Hepatocyte (in vitro differentiated cells): Measurements from ENCODE around the gene RIMBP3C.
"Not testable (repeated sequence)": the region's sequence is repeated elsewhere in the genome, so short reads cannot be mapped to it uniquely, and the experiment has no call there.

Experiments used
- EZH2 ChIP-seq: fragments of 200-600 bp; sonication (generic); IDR thresholded peaks from 2 replicates; pipeline ENCODE4 v1.6.1; 2016; ENCODE audit warnings: antibody characterized with exemption, mild to moderate bottlenecking, borderline replicate concordance
- TF ChIP-seq, protein P1 (sequence below): fragments of 200-600 bp; sonication (generic); IDR thresholded peaks from 2 replicates; pipeline ENCODE4 v1.5.1; 2016; ENCODE audit warnings: antibody characterized with exemption, mild to moderate bottlenecking; ENCODE audit not compliant: poor library complexity

GRCh38 chr22:21526705-21527500 lies 24.4 kb downstream of the RIMBP3C start:
- TF ChIP-seq, protein P1, sequence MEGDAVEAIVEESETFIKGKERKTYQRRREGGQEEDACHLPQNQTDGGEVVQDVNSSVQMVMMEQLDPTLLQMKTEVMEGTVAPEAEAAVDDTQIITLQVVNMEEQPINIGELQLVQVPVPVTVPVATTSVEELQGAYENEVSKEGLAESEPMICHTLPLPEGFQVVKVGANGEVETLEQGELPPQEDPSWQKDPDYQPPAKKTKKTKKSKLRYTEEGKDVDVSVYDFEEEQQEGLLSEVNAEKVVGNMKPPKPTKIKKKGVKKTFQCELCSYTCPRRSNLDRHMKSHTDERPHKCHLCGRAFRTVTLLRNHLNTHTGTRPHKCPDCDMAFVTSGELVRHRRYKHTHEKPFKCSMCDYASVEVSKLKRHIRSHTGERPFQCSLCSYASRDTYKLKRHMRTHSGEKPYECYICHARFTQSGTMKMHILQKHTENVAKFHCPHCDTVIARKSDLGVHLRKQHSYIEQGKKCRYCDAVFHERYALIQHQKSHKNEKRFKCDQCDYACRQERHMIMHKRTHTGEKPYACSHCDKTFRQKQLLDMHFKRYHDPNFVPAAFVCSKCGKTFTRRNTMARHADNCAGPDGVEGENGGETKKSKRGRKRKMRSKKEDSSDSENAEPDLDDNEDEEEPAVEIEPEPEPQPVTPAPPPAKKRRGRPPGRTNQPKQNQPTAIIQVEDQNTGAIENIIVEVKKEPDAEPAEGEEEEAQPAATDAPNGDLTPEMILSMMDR: not testable (repeated sequence)
- not testable (repeated sequence) for TF ChIP-seq EZH2
